HG02885 (cell line): ENCODE results near the gene ZNF516.

Experiments
- ATAC-seq: cut with Tn5 transposase; IDR thresholded peaks from one replicate; pipeline ENCODE4 v1.9.1; 2021; ENCODE audit warnings: mild to moderate bottlenecking; ENCODE audit not compliant: unreplicated experiment, poor library complexity

Gene ZNF516

GRCh38 chr18:76426737-76427305 lies 68.2 kb downstream of the ZNF516 start:
- ATAC-seq: no peak

- ATAC-seq: no peak
Measured at GRCh38 chr18:76425146-76426131, 69.6 kb downstream of the ZNF516 start.

- no peak for ATAC-seq
Measured at GRCh38 chr18:76422838-76423237, 72.2 kb downstream of the ZNF516 start.

- no peak for ATAC-seq
Measured at GRCh38 chr18:76422121-76422520, 72.9 kb downstream of the ZNF516 start.

GRCh38 chr18:76421685-76422078 lies 73.4 kb downstream of the ZNF516 start:
- no peak for ATAC-seq

GRCh38 chr18:76420898-76421684 lies 74.0 kb downstream of the ZNF516 start:
- no peak for ATAC-seq

GRCh38 chr18:76419811-76420210 lies 75.2 kb downstream of the ZNF516 start:
- no peak for ATAC-seq

GRCh38 chr18:76416911-76417310 lies 78.1 kb downstream of the ZNF516 start:
- no peak for ATAC-seq

- ATAC-seq: no peak
Measured at GRCh38 chr18:76414936-76415621, 80.0 kb downstream of the ZNF516 start.

GRCh38 chr18:76412818-76413565 lies 82.0 kb downstream of the ZNF516 start:
- no peak for ATAC-seq

- no peak for ATAC-seq
Measured at GRCh38 chr18:76412010-76412817, 82.8 kb downstream of the ZNF516 start.

GRCh38 chr18:76410660-76411417 lies 84.2 kb downstream of the ZNF516 start:
- peak; percentile 89 for ATAC-seq

GRCh38 chr18:76410033-76410432 lies 85.0 kb downstream of the ZNF516 start:
- no peak for ATAC-seq

GRCh38 chr18:76408480-76409067 lies 86.5 kb downstream of the ZNF516 start:
- ATAC-seq: no peak

- no peak for ATAC-seq
Measured at GRCh38 chr18:76407681-76408080, 87.4 kb downstream of the ZNF516 start.

GRCh38 chr18:76406791-76407190 lies 88.3 kb downstream of the ZNF516 start:
- ATAC-seq: no peak

- ATAC-seq: no peak
Measured at GRCh38 chr18:76405681-76406356, 89.2 kb downstream of the ZNF516 start.
